GM12878 (cell line): ENCODE data around the gene PRSS57.
"Not testable (repeated sequence)": the region's sequence is repeated elsewhere in the genome, so short reads cannot be mapped to it uniquely, and the experiment has no call there.

Experiments
- CTCF ChIP-seq, 3 experiments: IDR thresholded peaks in 2 of 3; conservative IDR thresholded peaks in 1 of 3; 2 replicates each; pipeline ENCODE4 v1.5.1; 2011; ENCODE audit warnings: low read depth in 3 of 3, low read length in 3 of 3, mild to moderate bottlenecking in 3 of 3, control low read depth in 2 of 3, moderate library complexity in 2 of 3, inconsistent platforms in 1 of 3, mixed read lengths in 1 of 3; ENCODE audit not compliant: control insufficient read depth in 2 of 3, insufficient read depth in 1 of 3; ENCODE audit errors: extremely low read depth in 1 of 3
- FOXK2 ChIP-seq: fragments of 450-650 bp; IDR thresholded peaks from 2 replicates; pipeline ENCODE4 v1.6.1; 2017; ENCODE audit warnings: mild to moderate bottlenecking, moderate library complexity
- POLR2A ChIP-seq: IDR thresholded peaks from 2 replicates; pipeline ENCODE4 v1.6.1; 2011; ENCODE audit warnings: low read depth, mild to moderate bottlenecking, low read length

- TF ChIP-seq FOXK2; POLR2A; CTCF (IDR thresholded peaks at IDR 0.05 in 2 of 3, conservative IDR thresholded peaks at IDR 0.05 in 1 of 3; ENCODE audit: control insufficient read depth in 2 of 3, extremely low read depth in 1 of 3, insufficient read depth in 1 of 3, low read depth in 3 of 3, low read length in 3 of 3): not testable (repeated sequence)
Measured at GRCh38 chr19:729564-729963, 34.3 kb upstream of the PRSS57 start.
